Activated T-cell treated with anti-CD3 and anti-CD28 coated beads, Interleukin-2, amount 50 U/mL, for 24 hours (primary cell): ENCODE data around the gene MTHFSD.

Experiments used
- DNase-seq: peaks from one replicate; pipeline ENCODE4 v3.0.0-alpha.2; 2020
- H3K27ac Mint-ChIP-seq: 2 replicates; pipeline ENCODE4 v1.8.0; 2020; ENCODE audit warnings: mild to moderate bottlenecking, mixed read lengths
- H3K27me3 Mint-ChIP-seq: 2 replicates; pipeline ENCODE4 v1.8.0; 2020; ENCODE audit warnings: mixed read lengths
- H3K36me3 Mint-ChIP-seq: 2 replicates; pipeline ENCODE4 v1.8.0; 2020; ENCODE audit warnings: low read depth, mixed read lengths
- H3K4me1 Mint-ChIP-seq: 2 replicates; pipeline ENCODE4 v1.8.0; 2020; ENCODE audit warnings: low read depth, mixed read lengths
- H3K4me3 Mint-ChIP-seq: 2 replicates; pipeline ENCODE4 v1.8.0; 2020; ENCODE audit warnings: mild to moderate bottlenecking, moderate library complexity, mixed read lengths
- H3K9me3 Mint-ChIP-seq: 2 replicates; pipeline ENCODE4 v1.8.0; 2020; ENCODE audit warnings: mixed read lengths

MTHFSD gene

GRCh38 chr16:86568677-86569623 lies 13.9 kb upstream of the MTHFSD start:
- H3K27ac Mint-ChIP-seq: peak overlapping the region; percentile 44
- H3K9me3 Mint-ChIP-seq: no peaks in the 10 kb centered on the region
- H3K4me1 Mint-ChIP-seq: peaks cover 13% of the 10 kb centered on the region
- no peaks in the 10 kb centered on the region for H3K36me3 Mint-ChIP-seq
- no peak overlapping the region for H3K4me3 Mint-ChIP-seq
- H3K27me3 Mint-ChIP-seq: peaks cover 84% of the 10 kb centered on the region
- DNase-seq: no peak

- peaks cover 21% of the 10 kb centered on the region for H3K4me1 Mint-ChIP-seq
- peak overlapping the region; percentile 37 for H3K27ac Mint-ChIP-seq
- no peaks in the 10 kb centered on the region for H3K9me3 Mint-ChIP-seq
- peaks cover 84% of the 10 kb centered on the region for H3K27me3 Mint-ChIP-seq
- peak overlapping the region; percentile 6 for H3K4me3 Mint-ChIP-seq
- no peaks in the 10 kb centered on the region for H3K36me3 Mint-ChIP-seq
- no peak for DNase-seq
Measured at GRCh38 chr16:86567701-86568581, 12.9 kb upstream of the MTHFSD start.

GRCh38 chr16:86566966-86567700 lies 12.1 kb upstream of the MTHFSD start:
- no peaks in the 10 kb centered on the region for H3K36me3 Mint-ChIP-seq
- H3K9me3 Mint-ChIP-seq: no peaks in the 10 kb centered on the region
- peak overlapping the region; percentile 37 for H3K27ac Mint-ChIP-seq
- peaks cover 82% of the 10 kb centered on the region for H3K27me3 Mint-ChIP-seq
- peak; percentile 46 for DNase-seq
- peak overlapping the region; percentile 6 for H3K4me3 Mint-ChIP-seq
- H3K4me1 Mint-ChIP-seq: peaks cover 21% of the 10 kb centered on the region

GRCh38 chr16:86566601-86566965 lies 11.5 kb upstream of the MTHFSD start, which contains the start of gene FOXC2:
TSS of gene FOXC2 (plus strand) at chr16:86566829. CDS start at chr16:86567336, 507 bp downstream.
- peak within 1 kb of the TSS; percentile 6 for H3K4me3 Mint-ChIP-seq
- H3K36me3 Mint-ChIP-seq: no peaks in the 10 kb centered on the region
- peaks cover 82% of the 10 kb centered on the region for H3K27me3 Mint-ChIP-seq
- no peaks in the 10 kb centered on the region for H3K9me3 Mint-ChIP-seq
- peaks cover 21% of the 10 kb centered on the region for H3K4me1 Mint-ChIP-seq
- peak; percentile 72 for DNase-seq
- peak within 1 kb of the TSS; percentile 37 for H3K27ac Mint-ChIP-seq

- H3K27ac Mint-ChIP-seq: no peak overlapping the region
- H3K4me1 Mint-ChIP-seq: peaks cover 21% of the 10 kb centered on the region
- no peaks in the 10 kb centered on the region for H3K9me3 Mint-ChIP-seq
- peak; percentile 29 for DNase-seq
- H3K27me3 Mint-ChIP-seq: peaks cover 79% of the 10 kb centered on the region
- no peak overlapping the region for H3K4me3 Mint-ChIP-seq
- H3K36me3 Mint-ChIP-seq: no peaks in the 10 kb centered on the region
Measured at GRCh38 chr16:86565644-86566511, 10.8 kb upstream of the MTHFSD start.

GRCh38 chr16:86565181-86565631 lies 10.2 kb upstream of the MTHFSD start:
- Mint-ChIP-seq H3K27me3 (peaks cover 78% of the 10 kb centered on the region), H3K36me3 (no peaks in the 10 kb centered on the region), H3K4me3 (no peak overlapping the region), H3K4me1 (peaks cover 21% of the 10 kb centered on the region), H3K9me3 (no peaks in the 10 kb centered on the region), H3K27ac (no peak overlapping the region)
- peak; percentile 15 for DNase-seq

- Mint-ChIP-seq H3K36me3 (no peaks in the 10 kb centered on the region), H3K4me1 (peaks cover 21% of the 10 kb centered on the region), H3K27me3 (peaks cover 71% of the 10 kb centered on the region), H3K4me3 (peak overlapping the region; percentile 15), H3K9me3 (no peaks in the 10 kb centered on the region), H3K27ac (no peak overlapping the region)
- DNase-seq: peak; percentile 88
Measured at GRCh38 chr16:86563469-86564345, 8.7 kb upstream of the MTHFSD start.

GRCh38 chr16:86562356-86562755 lies 7.3 kb upstream of the MTHFSD start:
- H3K27ac Mint-ChIP-seq: no peak overlapping the region
- H3K27me3 Mint-ChIP-seq: peaks cover 76% of the 10 kb centered on the region
- DNase-seq: no peak
- no peaks in the 10 kb centered on the region for H3K36me3 Mint-ChIP-seq
- no peaks in the 10 kb centered on the region for H3K9me3 Mint-ChIP-seq
- no peak overlapping the region for H3K4me3 Mint-ChIP-seq
- peaks cover 21% of the 10 kb centered on the region for H3K4me1 Mint-ChIP-seq

- H3K27me3 Mint-ChIP-seq: peaks cover 60% of the 10 kb centered on the region
- no peaks in the 10 kb centered on the region for H3K9me3 Mint-ChIP-seq
- peaks cover 20% of the 10 kb centered on the region for H3K4me1 Mint-ChIP-seq
- H3K36me3 Mint-ChIP-seq: peaks cover 6% of the 10 kb centered on the region
- no peak overlapping the region for H3K27ac Mint-ChIP-seq
- no peak for DNase-seq
- no peak overlapping the region for H3K4me3 Mint-ChIP-seq
Measured at GRCh38 chr16:86559802-86560305, 4.8 kb upstream of the MTHFSD start.

- Mint-ChIP-seq H3K9me3 (no peaks in the 10 kb centered on the region), H3K4me3 (no peak overlapping the region), H3K4me1 (peaks cover 20% of the 10 kb centered on the region), H3K36me3 (peaks cover 19% of the 10 kb centered on the region), H3K27ac (no peak overlapping the region), H3K27me3 (peaks cover 48% of the 10 kb centered on the region)
- DNase-seq: no peak
Measured at GRCh38 chr16:86558355-86559193, 3.5 kb upstream of the MTHFSD start.

- no peak overlapping the region for H3K4me3 Mint-ChIP-seq
- H3K36me3 Mint-ChIP-seq: peaks cover 27% of the 10 kb centered on the region
- peaks cover 39% of the 10 kb centered on the region for H3K27me3 Mint-ChIP-seq
- DNase-seq: no peak
- H3K4me1 Mint-ChIP-seq: peaks cover 19% of the 10 kb centered on the region
- no peak overlapping the region for H3K27ac Mint-ChIP-seq
- H3K9me3 Mint-ChIP-seq: no peaks in the 10 kb centered on the region
Measured at GRCh38 chr16:86557587-86557986, 2.6 kb upstream of the MTHFSD start.

- Mint-ChIP-seq H3K27me3 (peaks cover 29% of the 10 kb centered on the region), H3K9me3 (no peaks in the 10 kb centered on the region), H3K4me3 (peak overlapping the region; percentile 94), H3K27ac (no peak overlapping the region), H3K36me3 (peaks cover 37% of the 10 kb centered on the region), H3K4me1 (peaks cover 22% of the 10 kb centered on the region)
- no peak for DNase-seq
Measured at GRCh38 chr16:86556576-86556975, 1.5 kb upstream of the MTHFSD start.
